OCI-M2 (cell line): ENCODE results near the gene FGB.
"Not testable (repeated sequence)": the region's sequence is repeated elsewhere in the genome, so short reads cannot be mapped to it uniquely, and the experiment has no call there.

Experiments
- DNase-seq: peaks from one replicate; lab custom pipeline; 2025; ENCODE audit not compliant: unreplicated experiment; lab: John Stamatoyannopoulos, UW

Gene FGB

GRCh38 chr4:154594343-154594742, 31.5 kb downstream of the FGB start:
- DNase-seq: not testable (repeated sequence)

- DNase-seq: no peak
These were observed 33.0 kb downstream of the FGB start for GRCh38 chr4:154595807-154596206.

GRCh38 chr4:154597281-154597680, 34.5 kb downstream of the FGB start:
- DNase-seq: not testable (repeated sequence)

GRCh38 chr4:154597798-154598774, 35.3 kb downstream of the FGB start:
- no peak for DNase-seq

- no peak for DNase-seq
These were observed 39.7 kb downstream of the FGB start for GRCh38 chr4:154602404-154603020.

- no peak for DNase-seq
These were observed 40.5 kb downstream of the FGB start for GRCh38 chr4:154603033-154603943.

GRCh38 chr4:154604696-154605200, 41.9 kb downstream of the FGB start:
- DNase-seq: no peak

GRCh38 chr4:154606728-154607723, 44.2 kb downstream of the FGB start:
- no peak for DNase-seq

GRCh38 chr4:154608361-154609252, 45.8 kb downstream of the FGB start:
- DNase-seq: no peak

- DNase-seq: no peak
These were observed 46.7 kb downstream of the FGB start for GRCh38 chr4:154609532-154609931.

- no peak for DNase-seq
These were observed 47.8 kb downstream of the FGB start for GRCh38 chr4:154610582-154610981.

- DNase-seq: no peak
These were observed 49.0 kb downstream of the FGB start for GRCh38 chr4:154611833-154612232.

GRCh38 chr4:154612472-154613414, 49.9 kb downstream of the FGB start, which contains the start of gene FGG:
Gene FGG, minus strand, starts transcription at chr4:154612656. Its CDS starts 47 bp downstream, at chr4:154612609.
- DNase-seq: no peak

GRCh38 chr4:154614306-154614705, 51.5 kb downstream of the FGB start:
- no peak for DNase-seq

GRCh38 chr4:154615211-154615610, 52.4 kb downstream of the FGB start:
- no peak for DNase-seq

- DNase-seq: no peak
These were observed 53.5 kb downstream of the FGB start for GRCh38 chr4:154616287-154616686.

GRCh38 chr4:154616731-154617130, 53.9 kb downstream of the FGB start:
- DNase-seq: no peak
